ENCODE results near the gene PRKCH.

DNA sequence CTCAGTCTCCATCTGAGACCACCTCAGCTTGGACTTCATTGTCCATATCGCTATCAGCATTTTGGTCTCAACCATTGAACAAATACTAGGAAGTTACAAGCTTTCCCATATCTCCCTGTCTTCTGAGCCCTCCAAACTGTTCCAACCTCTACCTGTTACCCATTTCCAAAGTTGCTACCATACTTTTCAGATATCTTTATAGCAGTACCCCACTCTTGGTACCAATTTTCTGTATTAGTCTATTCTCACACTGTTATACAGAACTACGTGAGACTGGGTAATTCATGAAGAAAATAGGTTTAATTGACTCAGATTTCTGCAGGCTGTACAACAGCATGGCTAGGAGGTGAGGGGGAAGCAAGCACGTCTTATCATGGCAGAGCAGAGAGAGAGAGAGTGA is 53.8 kb downstream of the PRKCH start:
- TF ChIP-seq CTCF (IDR thresholded peaks at IDR 0.05; ENCODE audit: insufficient read depth, low read length, poor library complexity, severe bottlenecking): no peak
- TF ChIP-seq EZH2phosphoT487 (conservative IDR thresholded peaks at IDR 0.05; ENCODE audit: low read length): no peak

Data from SU-DHL-6 (cell line).